Naive B cell (primary cell): ENCODE measurements around the gene RFFL. TPM values are rescaled to one million over a fixed set of nuclear protein-coding genes. Genes with fewer than 3 reads are reported as not detected.
A peak's percentile ranks its signal among the peaks of the same experiment; 100 is the strongest.
"Not testable (repeated sequence)": the region's sequence is repeated elsewhere in the genome, so short reads cannot be mapped to it uniquely, and the experiment has no call there.

Experiments used
- ATAC-seq, 2 donors: fragments of 150-1000 bp; cut with Tn5 transposase; 2 replicates each; pipeline ENCODE4 v1.10.0; 2021; ENCODE audit warnings: low read depth in 2 of 2, mild to moderate bottlenecking in 2 of 2, moderate library complexity in 2 of 2
- DNase-seq: peaks from one replicate; pipeline ENCODE4 v3.0.0; 2022
- H3K27ac Mint-ChIP-seq, 6 donors: one replicate each; pipeline ENCODE4 v1.8.0; 2020 to 2022; ENCODE audit warnings: mild to moderate bottlenecking in 6 of 6, mixed read lengths in 6 of 6, moderate library complexity in 5 of 6, inconsistent platforms in 2 of 6
- H3K27me3 Mint-ChIP-seq, 3 donors: one replicate each; pipeline ENCODE4 v1.8.0; 2021 to 2022; ENCODE audit warnings: mixed read lengths in 3 of 3, mild to moderate bottlenecking in 1 of 3
- H3K36me3 Mint-ChIP-seq, 2 donors: one replicate each; pipeline ENCODE4 v1.8.0; 2020 to 2022; ENCODE audit warnings: mixed read lengths in 2 of 2, inconsistent platforms in 1 of 2, mild to moderate bottlenecking in 1 of 2
- H3K4me1 Mint-ChIP-seq, 3 donors: one replicate each; pipeline ENCODE4 v1.8.0; 2020 to 2022; ENCODE audit warnings: mixed read lengths in 3 of 3, inconsistent platforms in 1 of 3, mild to moderate bottlenecking in 1 of 3, moderate library complexity in 1 of 3
- H3K4me3 Mint-ChIP-seq, 8 donors: one replicate each; pipeline ENCODE4 v1.8.0; 2020 to 2022; ENCODE audit warnings: mild to moderate bottlenecking in 8 of 8, mixed read lengths in 8 of 8, moderate library complexity in 8 of 8, inconsistent platforms in 2 of 8
- H3K9me3 Mint-ChIP-seq, 7 donors: one replicate each; pipeline ENCODE4 v1.8.0; 2020 to 2022; ENCODE audit warnings: mixed read lengths in 7 of 7, mild to moderate bottlenecking in 5 of 7, inconsistent platforms in 2 of 7, moderate library complexity in 1 of 7
- polyA plus RNA-seq, 6 donors: library from polyadenylated mRNA; unstranded; fragments of 300-500 nt; fragmentation: Illumina TruSeq; gene quantifications; one replicate each; pipeline ENCODE4 v1.2.3, GENCODE V29; 2021; ENCODE audit warnings: low read depth in 6 of 6

Gene RFFL
- polyA plus RNA-seq, 6 donors from 2014 or later: 15.9 to 27.4 (median 22.3) TPM

DNA sequence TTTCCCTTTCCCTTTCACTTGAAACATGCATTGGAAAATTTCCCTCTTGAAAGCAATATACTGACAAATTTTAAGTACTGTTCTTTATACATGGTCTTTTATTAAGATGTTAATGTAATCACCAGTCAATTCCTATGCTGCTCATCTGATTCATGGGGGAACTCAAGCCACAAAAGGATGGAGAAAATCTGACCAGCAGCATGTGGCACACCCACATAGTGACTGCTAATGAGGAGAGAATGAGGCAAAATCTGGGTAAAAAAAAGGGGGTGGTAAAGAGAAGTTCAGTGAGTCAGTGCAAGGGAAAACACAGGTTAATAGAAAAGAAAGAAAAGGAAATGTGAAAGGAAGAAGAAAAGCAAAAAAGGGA lies 11.3 kb downstream of the RFFL start:
- Mint-ChIP-seq H3K9me3 (no peaks in the 10 kb centered on the region), H3K4me3 (peak overlapping the region in 5 of 8 donors; percentile 1 to 75 (median 22)), H3K27me3 (no peaks in the 10 kb centered on the region), H3K27ac (peak overlapping the region; percentile 37 to 96 (median 78)), H3K36me3 (no peaks in the 10 kb centered on the region), H3K4me1 (peaks cover 36 to 46% (median 40%) of the 10 kb centered on the region in 3 donors)
- DNase-seq: no peak
- no peak for ATAC-seq

DNA sequence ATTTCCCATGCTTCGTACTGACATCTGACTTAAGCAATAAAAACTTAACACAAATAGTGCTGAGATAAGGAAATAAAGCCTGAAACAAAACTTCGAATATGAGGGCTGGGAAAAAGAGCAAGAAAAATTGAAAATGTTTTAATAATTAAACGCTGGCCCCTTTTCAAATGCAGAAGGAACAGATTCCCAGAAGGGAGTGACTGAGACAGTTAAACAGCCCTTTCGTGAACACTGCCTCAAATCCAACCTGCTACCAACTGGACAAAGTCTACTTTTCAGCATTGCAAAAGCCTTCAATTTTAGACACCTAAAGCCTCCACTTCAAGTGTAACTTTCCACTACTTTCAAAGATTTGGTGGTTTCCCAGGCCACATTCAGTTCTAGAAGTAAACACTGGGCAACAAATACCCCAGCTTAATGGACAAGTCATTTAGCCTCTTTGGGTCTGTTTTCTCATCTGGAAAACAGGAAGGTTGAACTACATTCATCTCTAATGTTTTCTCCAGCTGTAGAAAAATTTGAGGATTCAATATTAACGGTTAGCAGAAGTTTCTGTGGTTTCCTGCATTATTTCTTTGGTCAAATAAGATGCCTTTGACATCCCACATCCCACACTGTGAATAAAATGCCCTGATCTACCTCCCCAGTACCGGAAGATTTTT lies 11.8 kb downstream of the RFFL start:
- no peaks in the 10 kb centered on the region for H3K27me3 Mint-ChIP-seq
- H3K27ac Mint-ChIP-seq: peak overlapping the region; percentile 37 to 96 (median 86)
- H3K4me3 Mint-ChIP-seq: peak overlapping the region; percentile 19 to 82 (median 58)
- H3K4me1 Mint-ChIP-seq: peaks cover 41 to 51% (median 45%) of the 10 kb centered on the region in 3 donors
- DNase-seq (no peak), ATAC-seq (peak; percentile 35 to 37)
- H3K36me3 Mint-ChIP-seq: no peaks in the 10 kb centered on the region
- H3K9me3 Mint-ChIP-seq: no peaks in the 10 kb centered on the region

GRCh38 chr17:35051183-35051578 lies 12.3 kb downstream of the RFFL start:
- no peaks in the 10 kb centered on the region for H3K27me3 Mint-ChIP-seq
- no peaks in the 10 kb centered on the region for H3K36me3 Mint-ChIP-seq
- peak; percentile 89 to 95 for ATAC-seq
- peaks cover 45 to 55% (median 50%) of the 10 kb centered on the region in 3 donors for H3K4me1 Mint-ChIP-seq
- H3K27ac Mint-ChIP-seq: peak overlapping the region; percentile 37 to 96 (median 86)
- H3K4me3 Mint-ChIP-seq: peak overlapping the region; percentile 0 to 82 (median 58)
- peak; percentile 42 for DNase-seq
- H3K9me3 Mint-ChIP-seq: no peaks in the 10 kb centered on the region

DNA sequence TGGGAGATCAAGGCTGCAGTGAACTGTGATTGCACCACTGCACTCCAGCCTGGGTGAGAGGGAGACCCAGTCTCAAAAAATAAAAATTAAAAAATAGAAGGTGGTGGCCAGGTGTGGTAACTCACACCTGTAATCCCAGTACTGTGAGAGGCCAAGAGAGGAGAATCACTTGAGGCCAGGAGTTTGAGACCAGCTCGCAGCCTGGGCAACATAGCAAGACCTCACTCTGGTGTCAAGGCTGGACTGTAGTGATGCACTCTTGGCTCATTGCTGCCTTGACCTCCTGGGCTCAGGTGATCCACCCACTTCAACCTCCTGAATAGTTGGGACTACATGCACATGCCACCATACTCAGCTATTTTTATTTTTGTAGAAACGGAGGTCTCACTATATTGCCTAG lies 13.3 kb downstream of the RFFL start:
- H3K9me3 Mint-ChIP-seq: no peaks in the 10 kb centered on the region
- peaks cover 51 to 62% (median 58%) of the 10 kb centered on the region in 3 donors for H3K4me1 Mint-ChIP-seq
- peak overlapping the region in 3 of 8 donors; percentile 27 to 54 (median 30) for H3K4me3 Mint-ChIP-seq
- H3K36me3 Mint-ChIP-seq: no peaks in the 10 kb centered on the region
- H3K27ac Mint-ChIP-seq: peak overlapping the region in 4 of 6 donors; percentile 60 to 78 (median 68)
- no peak for ATAC-seq
- no peak for DNase-seq
- no peaks in the 10 kb centered on the region for H3K27me3 Mint-ChIP-seq

- Mint-ChIP-seq H3K36me3 (no peaks in the 10 kb centered on the region), H3K27me3 (no peaks in the 10 kb centered on the region), H3K4me3 (peak overlapping the region in 2 of 8 donors; percentile 29 to 56), H3K27ac (peak overlapping the region; percentile 65 to 78 (median 74)), H3K9me3 (no peaks in the 10 kb centered on the region), H3K4me1 (peaks cover 57 to 68% (median 67%) of the 10 kb centered on the region in 3 donors)
- ATAC-seq (no peak), DNase-seq (no peak)
Observed at GRCh38 chr17:35048685-35049379, 14.7 kb downstream of the RFFL start.

GRCh38 chr17:35046740-35047283 lies 16.7 kb downstream of the RFFL start:
- Mint-ChIP-seq H3K36me3 (no peaks in the 10 kb centered on the region), H3K4me3 (peak overlapping the region; percentile 4 to 82 (median 67)), H3K27me3 (no peaks in the 10 kb centered on the region), H3K27ac (peak overlapping the region; percentile 50 to 87 (median 80)), H3K9me3 (no peaks in the 10 kb centered on the region), H3K4me1 (peaks cover 48 to 52% (median 51%) of the 10 kb centered on the region in 3 donors)
- ATAC-seq (peak; percentile 31 to 62), DNase-seq (no peak)

DNA sequence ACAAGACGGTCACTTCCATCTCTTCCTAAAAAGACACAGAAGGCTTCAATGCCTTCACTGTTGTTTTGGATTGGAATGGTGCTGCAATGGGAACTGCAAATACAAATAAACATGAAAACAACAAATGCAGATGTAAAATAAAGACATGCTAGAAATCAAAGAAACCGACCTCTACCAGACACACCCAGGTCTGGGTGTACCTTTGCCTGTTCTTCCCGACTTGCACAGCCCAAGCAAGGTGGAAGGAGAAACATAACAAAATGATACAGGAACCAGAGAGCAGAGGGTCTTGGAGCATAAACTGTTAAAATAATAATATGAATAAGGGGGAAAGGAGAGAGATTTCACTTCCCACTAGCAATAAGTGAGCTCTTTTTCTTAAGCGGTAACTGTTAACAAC lies 17.3 kb downstream of the RFFL start:
- H3K4me1 Mint-ChIP-seq: peaks cover 43 to 46% (median 45%) of the 10 kb centered on the region in 3 donors
- H3K4me3 Mint-ChIP-seq: peak overlapping the region; percentile 4 to 82 (median 67)
- no peak for DNase-seq
- no peaks in the 10 kb centered on the region for H3K27me3 Mint-ChIP-seq
- ATAC-seq: no peak
- no peaks in the 10 kb centered on the region for H3K36me3 Mint-ChIP-seq
- H3K9me3 Mint-ChIP-seq: no peaks in the 10 kb centered on the region
- peak overlapping the region; percentile 56 to 87 (median 80) for H3K27ac Mint-ChIP-seq

DNA sequence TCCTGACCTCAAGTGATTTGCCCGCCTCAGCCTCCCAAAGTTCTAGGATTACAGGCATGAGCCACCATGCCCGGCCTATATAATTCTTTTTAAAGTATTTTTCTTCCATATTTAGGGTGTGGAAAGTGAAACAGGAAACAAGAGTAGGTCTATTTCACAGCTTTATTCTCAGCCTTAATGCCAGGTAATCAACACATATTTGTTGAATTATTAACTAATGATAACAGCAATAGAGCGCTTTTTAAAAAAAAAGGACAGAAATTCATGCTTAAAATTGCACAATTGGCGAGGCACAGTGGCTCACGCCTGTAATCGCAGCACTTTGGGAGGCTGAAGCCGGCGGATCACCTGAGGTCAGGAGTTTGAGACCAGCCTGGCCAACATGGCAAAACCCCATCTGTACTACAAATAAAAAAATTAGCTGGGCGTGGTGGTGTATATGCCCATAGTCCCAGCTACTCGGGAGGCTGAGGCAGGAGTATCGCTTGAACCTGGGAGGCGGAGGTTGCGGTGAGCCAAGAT lies 18.0 kb downstream of the RFFL start:
- not testable (repeated sequence) for H3K27me3 Mint-ChIP-seq, DNase-seq, H3K9me3 Mint-ChIP-seq, H3K36me3 Mint-ChIP-seq
- peaks cover 40 to 42% (median 42%) of the 10 kb centered on the region in 3 donors for H3K4me1 Mint-ChIP-seq
- ATAC-seq: peak in 1 of 2 donors; percentile 36
- peak overlapping the region in 5 of 6 donors; percentile 30 to 82 (median 70) for H3K27ac Mint-ChIP-seq
- peak overlapping the region in 7 of 8 donors; percentile 26 to 88 (median 65) for H3K4me3 Mint-ChIP-seq

GRCh38 chr17:35044181-35044580 lies 19.3 kb downstream of the RFFL start:
- Mint-ChIP-seq H3K4me1 (peaks cover 36 to 45% (median 37%) of the 10 kb centered on the region in 3 donors), H3K36me3 (no peaks in the 10 kb centered on the region), H3K4me3 (peak overlapping the region in 1 of 8 donors; percentile 67), H3K9me3 (peaks cover 0 to 3% (median 0%) of the 10 kb centered on the region in 7 donors), H3K27ac (peak overlapping the region in 5 of 6 donors; percentile 26 to 86 (median 82)), H3K27me3 (no peaks in the 10 kb centered on the region)
- DNase-seq (no peak), ATAC-seq (no peak)

GRCh38 chr17:35041390-35041789 lies 22.1 kb downstream of the RFFL start:
- no peaks in the 10 kb centered on the region for H3K36me3 Mint-ChIP-seq
- no peaks in the 10 kb centered on the region for H3K27me3 Mint-ChIP-seq
- no peak overlapping the region for H3K4me3 Mint-ChIP-seq
- DNase-seq: no peak
- no peak for ATAC-seq
- peak overlapping the region in 3 of 6 donors; percentile 18 to 90 (median 87) for H3K27ac Mint-ChIP-seq
- peaks cover 0 to 3% (median 0%) of the 10 kb centered on the region in 7 donors for H3K9me3 Mint-ChIP-seq
- peaks cover 20 to 29% (median 24%) of the 10 kb centered on the region in 3 donors for H3K4me1 Mint-ChIP-seq

DNA sequence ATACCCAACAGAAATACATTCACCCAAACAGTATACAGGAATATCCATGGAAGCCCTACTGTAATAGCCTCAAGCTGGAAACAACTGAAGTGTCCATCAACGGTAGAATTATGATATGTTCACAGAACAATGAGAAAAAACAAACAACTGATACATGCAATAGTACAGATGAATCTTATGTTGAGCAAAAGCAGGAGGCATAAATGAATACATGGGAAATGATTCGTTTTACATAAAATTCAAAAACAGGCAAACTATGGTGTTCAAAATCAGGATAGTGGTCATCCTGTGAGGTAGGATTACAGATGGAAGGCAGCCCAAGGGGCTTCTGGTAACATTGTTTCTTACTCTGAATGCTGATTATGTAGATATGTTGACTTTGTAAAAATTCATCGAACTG lies 25.1 kb downstream of the RFFL start:
- peaks cover 0 to 3% (median 0%) of the 10 kb centered on the region in 7 donors for H3K9me3 Mint-ChIP-seq
- ATAC-seq (no peak), DNase-seq (no peak)
- H3K4me3 Mint-ChIP-seq: no peak overlapping the region
- H3K27me3 Mint-ChIP-seq: no peaks in the 10 kb centered on the region
- H3K27ac Mint-ChIP-seq: no peak overlapping the region
- H3K4me1 Mint-ChIP-seq: peaks cover 0 to 12% (median 4%) of the 10 kb centered on the region in 3 donors
- no peaks in the 10 kb centered on the region for H3K36me3 Mint-ChIP-seq

GRCh38 chr17:35030780-35031179 lies 32.7 kb downstream of the RFFL start:
- Mint-ChIP-seq H3K9me3 (no peaks in the 10 kb centered on the region), H3K4me1 (peaks cover 18 to 25% (median 19%) of the 10 kb centered on the region in 3 donors), H3K27me3 (no peaks in the 10 kb centered on the region), H3K4me3 (no peak overlapping the region), H3K27ac (peak overlapping the region in 1 of 6 donors; percentile 82), H3K36me3 (peaks cover 0 to 10% of the 10 kb centered on the region in 2 donors)
- DNase-seq: no peak
- ATAC-seq: no peak

GRCh38 chr17:35028531-35029262 lies 34.8 kb downstream of the RFFL start:
- peaks cover 18 to 25% (median 20%) of the 10 kb centered on the region in 3 donors for H3K4me1 Mint-ChIP-seq
- no peak for DNase-seq
- ATAC-seq: no peak
- peaks cover 7 to 10% of the 10 kb centered on the region in 2 donors for H3K36me3 Mint-ChIP-seq
- H3K9me3 Mint-ChIP-seq: no peaks in the 10 kb centered on the region
- peak overlapping the region in 5 of 6 donors; percentile 24 to 90 (median 59) for H3K27ac Mint-ChIP-seq
- no peak overlapping the region for H3K4me3 Mint-ChIP-seq
- H3K27me3 Mint-ChIP-seq: no peaks in the 10 kb centered on the region
